ENCODE results near the gene POU2AF2. TPM values are rescaled to one million over a fixed set of nuclear protein-coding genes. Genes with fewer than 3 reads are reported as not detected.

Gene POU2AF2
- total RNA-seq, 1 experiment from 2014 or later, result not detected

- Histone ChIP-seq H3K23me2 (ENCODE audit: insufficient read length, low read depth, low read length, poor library complexity, severe bottlenecking) (no peaks in the 10 kb centered on the region), H3K9ac (ENCODE audit: extremely low read depth, insufficient read length, low read length) (no peak overlapping the region), H3K27me3 (ENCODE audit: insufficient read depth, low read length) (no peaks in the 10 kb centered on the region), H2BK120ac (ENCODE audit: low read depth, low read length, poor library complexity, severe bottlenecking) (no peak overlapping the region), H4K20me1 (ENCODE audit: control insufficient read depth, insufficient read depth, insufficient read length) (peaks cover 2% of the 10 kb centered on the region), H4K5ac (ENCODE audit: insufficient read length, low read depth, low read length) (no peak overlapping the region), H2BK20ac (ENCODE audit: low read depth, low read length, poor library complexity, severe bottlenecking) (no peak overlapping the region), H2BK15ac (ENCODE audit: low read depth, low read length) (no peak overlapping the region), H3K79me2 (ENCODE audit: insufficient read depth, low read length) (no peaks in the 10 kb centered on the region), H3K4me2 (ENCODE audit: insufficient read depth, insufficient read length, low read length) (no peak overlapping the region), H4K91ac (ENCODE audit: insufficient read length, low read depth, low read length) (no peak overlapping the region), H3K79me1 (ENCODE audit: insufficient read depth, low read depth, low read length, poor library complexity, severe bottlenecking) (no peaks in the 10 kb centered on the region), H2AFZ (ENCODE audit: low read length) (no peak overlapping the region), H3K14ac (ENCODE audit: insufficient read depth, low read length) (no peak overlapping the region), H3K27ac (ENCODE audit: insufficient read length, low read depth, low read length) (no peak overlapping the region), H3K18ac (ENCODE audit: insufficient read length, low read depth, low read length) (no peak overlapping the region), H3K23ac (ENCODE audit: insufficient read length, low read depth, low read length) (no peak overlapping the region), H3T11ph (ENCODE audit: low read length) (no peak overlapping the region), H4K8ac (replicated peaks; ENCODE audit: insufficient read length, low read depth, low read length) (no peak overlapping the region), H2AK5ac (ENCODE audit: insufficient read length, low read length) (no peak overlapping the region), H3K9me3 (ENCODE audit: control insufficient read depth, low read depth, low read length) (no peaks in the 10 kb centered on the region), H2BK12ac (ENCODE audit: insufficient read length, low read depth, low read length) (no peak overlapping the region), H2BK5ac (ENCODE audit: insufficient read length, low read length) (no peak overlapping the region), H3K4ac (ENCODE audit: low read depth, low read length) (no peak overlapping the region), H3K56ac (ENCODE audit: insufficient read length, low read depth, low read length) (no peak overlapping the region), H3K4me1 (ENCODE audit: insufficient read depth, low read length) (no peaks in the 10 kb centered on the region)
- Mint-ChIP-seq H3K9me3 (no peaks in the 10 kb centered on the region), H3K36me3 (ENCODE audit: insufficient read depth in 1 of 3, low read depth in 3 of 3) (no peaks in the 10 kb centered on the region), H3K4me1 (peaks cover 0 to 4% of the 10 kb centered on the region in 2 experiments; a peak in 1 of 4 replicates), H3K27me3 (ENCODE audit: low read depth) (no peaks in the 10 kb centered on the region; the same call in none of the 2 replicates), H3K4me3 (no peak overlapping the region), H3K27ac (no peak overlapping the region; a peak in 1 of 7 replicates)
- TF ChIP-seq CTCF (conservative IDR thresholded peaks at IDR 0.05), result no peak
- no CpG with 5 or more reads among the region's 7 CpGs for WGBS (ENCODE audit: extremely low coverage, insufficient read length, low lambda C conversion rate)
- DNase-seq, result no peak
Observed at GRCh38 chr11:111329306-111330204, 84.0 kb downstream of the POU2AF2 start.

All from H9 (cell line).